Measurements from ENCODE around the gene DHRS13.

DHRS13 gene

GRCh38 chr17:28926786-28927185 lies 23.9 kb upstream of the DHRS13 start:
- Histone ChIP-seq H3K4me2 (ENCODE audit: low read length) (no peak overlapping the region), H3K79me2 (ENCODE audit: insufficient read depth, low read length) (peaks cover 20% of the 10 kb centered on the region; the same call in 1 of the 2 replicates)

GRCh38 chr17:28926366-28926765 lies 23.5 kb upstream of the DHRS13 start:
- H3K4me3 ChIP-seq (ENCODE audit: low read depth, low read length, poor library complexity, severe bottlenecking): no peak overlapping the region
- no peaks in the 10 kb centered on the region for H3F3A ChIP-seq (ENCODE audit: insufficient read depth, low read length)
- no peaks in the 10 kb centered on the region for H3K9me2 ChIP-seq (ENCODE audit: low read depth, low read length)
- H3K9ac ChIP-seq (ENCODE audit: low read length): no peak overlapping the region
- H3K4me1 ChIP-seq (ENCODE audit: insufficient read depth, low read length, severe bottlenecking): no peaks in the 10 kb centered on the region
- H2AFZ ChIP-seq (ENCODE audit: low read length): no peak overlapping the region
- H3K36me3 ChIP-seq (ENCODE audit: insufficient read depth, low read length): peaks cover 82% of the 10 kb centered on the region
- H3K9me3 ChIP-seq (ENCODE audit: low read length): no peaks in the 10 kb centered on the region
- TF ChIP-seq EZH2 (IDR thresholded peaks at IDR 0.05; ENCODE audit: borderline replicate concordance, low read length) (no peak), CTCF (IDR thresholded peaks at IDR 0.05; ENCODE audit: low read length) (no peak)
- H3K27ac ChIP-seq (ENCODE audit: low read depth, low read length, poor library complexity, severe bottlenecking): no peak overlapping the region
- peaks cover 20% of the 10 kb centered on the region; the same call in 1 of the 2 replicates for H3K79me2 ChIP-seq (ENCODE audit: insufficient read depth, low read length)
- no peaks in the 10 kb centered on the region for H4K20me1 ChIP-seq (ENCODE audit: insufficient read depth, low read length)
- no peaks in the 10 kb centered on the region for H3K27me3 ChIP-seq (ENCODE audit: insufficient read depth, low read length)
- no peak overlapping the region for H3K4me2 ChIP-seq (ENCODE audit: low read length)

More at GRCh38 chr17:28926786-28927185, 23.9 kb upstream of the DHRS13 start:
- Histone ChIP-seq H4K20me1 (ENCODE audit: insufficient read depth, low read length) (no peaks in the 10 kb centered on the region), H3K9me2 (ENCODE audit: low read depth, low read length) (no peaks in the 10 kb centered on the region), H2AFZ (ENCODE audit: low read length) (no peak overlapping the region), H3K4me1 (ENCODE audit: insufficient read depth, low read length, severe bottlenecking) (no peaks in the 10 kb centered on the region), H3K9me3 (ENCODE audit: low read length) (no peaks in the 10 kb centered on the region), H3K4me3 (ENCODE audit: low read depth, low read length, poor library complexity, severe bottlenecking) (no peak overlapping the region), H3K27me3 (ENCODE audit: insufficient read depth, low read length) (no peaks in the 10 kb centered on the region), H3F3A (ENCODE audit: insufficient read depth, low read length) (no peaks in the 10 kb centered on the region), H3K27ac (ENCODE audit: low read depth, low read length, poor library complexity, severe bottlenecking) (no peak overlapping the region), H3K9ac (ENCODE audit: low read length) (no peak overlapping the region), H3K36me3 (ENCODE audit: insufficient read depth, low read length) (peaks cover 78% of the 10 kb centered on the region)
- TF ChIP-seq EZH2 (IDR thresholded peaks at IDR 0.05; ENCODE audit: borderline replicate concordance, low read length) (no peak), CTCF (IDR thresholded peaks at IDR 0.05; ENCODE audit: low read length) (no peak)

GRCh38 chr17:28925912-28926365 lies 23.1 kb upstream of the DHRS13 start:
- H3K9me2 ChIP-seq (ENCODE audit: low read depth, low read length): no peaks in the 10 kb centered on the region
- peaks cover 87% of the 10 kb centered on the region for H3K36me3 ChIP-seq (ENCODE audit: insufficient read depth, low read length)
- H3K4me3 ChIP-seq (ENCODE audit: low read depth, low read length, poor library complexity, severe bottlenecking): no peak overlapping the region
- H3K79me2 ChIP-seq (ENCODE audit: insufficient read depth, low read length): peaks cover 20% of the 10 kb centered on the region; the same call in 1 of the 2 replicates
- H3K9ac ChIP-seq (ENCODE audit: low read length): no peak overlapping the region
- H3F3A ChIP-seq (ENCODE audit: insufficient read depth, low read length): no peaks in the 10 kb centered on the region
- TF ChIP-seq CTCF (IDR thresholded peaks at IDR 0.05; ENCODE audit: low read length): no peak
- TF ChIP-seq EZH2 (IDR thresholded peaks at IDR 0.05; ENCODE audit: borderline replicate concordance, low read length): no peak
- H3K27me3 ChIP-seq (ENCODE audit: insufficient read depth, low read length): no peaks in the 10 kb centered on the region
- no peak overlapping the region for H2AFZ ChIP-seq (ENCODE audit: low read length)
- no peaks in the 10 kb centered on the region for H3K9me3 ChIP-seq (ENCODE audit: low read length)
- H3K4me2 ChIP-seq (ENCODE audit: low read length): no peak overlapping the region
- no peaks in the 10 kb centered on the region for H4K20me1 ChIP-seq (ENCODE audit: insufficient read depth, low read length)
- H3K4me1 ChIP-seq (ENCODE audit: insufficient read depth, low read length, severe bottlenecking): no peaks in the 10 kb centered on the region
- H3K27ac ChIP-seq (ENCODE audit: low read depth, low read length, poor library complexity, severe bottlenecking): no peak overlapping the region
